ENCODE measurements around the gene BRD3. TPM values are rescaled to one million over a fixed set of nuclear protein-coding genes. Genes with fewer than 3 reads are reported as not detected.

BRD3 gene
- total and polyA plus RNA-seq, 12 donors, result 5.7 to 34.4 (median 28.9) TPM

- no peaks in the 10 kb centered on the region for H3K27me3 ChIP-seq
- peak within 1 kb of the TSS; percentile 26 to 81 (median 74) for H3K27ac ChIP-seq
- no peak for TF ChIP-seq CTCF (IDR thresholded peaks at IDR 0.05)
- WGBS, 2 donors, result 0 to 1% methylated on average over 25 to 43 of the region's 43 CpGs
- DNase-seq, result peak; percentile 96 to 97
- ATAC-seq, result peak; percentile 94 to 98 (median 96)
- H3K9me3 ChIP-seq, result no peaks in the 10 kb centered on the region
- peaks cover 0 to 16% (median 0%) of the 10 kb centered on the region in 9 donors for H3K36me3 ChIP-seq
- intact Hi-C loops (cut with DNase I), result loop anchor here in 3 of 10 donors (5.0 to 10.0 kb wide), 3 partner anchors 42 to 112 kb away; partner anchors contain the start of genes BRD3 (in 3 of the 3) and WDR5 (in 2 of the 3)
- H3K4me1 ChIP-seq, result peaks cover 3 to 18% (median 9%) of the 10 kb centered on the region in 9 donors
- peak within 1 kb of the TSS; percentile 78 to 98 (median 94) for H3K4me3 ChIP-seq
Measured at GRCh38 chr9:134024828-134025605, 42.8 kb downstream of the BRD3 start, which contains the start of gene BRD3OS. Gene BRD3OS, plus strand, starts transcription at chr9:134025481. Its CDS starts 1,267 bp downstream, at chr9:134026748.

- Histone ChIP-seq H3K27me3 (no peaks in the 10 kb centered on the region), H3K4me3 (peak overlapping the region in 8 of 10 donors; percentile 10 to 97 (median 45)), H3K9me3 (no peaks in the 10 kb centered on the region), H3K27ac (peak overlapping the region in 5 of 10 donors; percentile 2 to 58 (median 25)), H3K4me1 (peaks cover 3 to 18% (median 9%) of the 10 kb centered on the region in 9 donors), H3K36me3 (peaks cover 0 to 11% (median 0%) of the 10 kb centered on the region in 9 donors)
- no peak for DNase-seq
- TF ChIP-seq CTCF (IDR thresholded peaks at IDR 0.05), result no peak
- peak in 1 of 8 donors; percentile 3 for ATAC-seq
- WGBS, 2 donors, result 72 to 73% methylated on average over 4 of the region's 4 CpGs
- intact Hi-C loops (cut with DNase I), result loop anchor here in 1 of 10 donors (10.0 kb wide), 1 partner anchor 110 kb away; the partner anchor contains the start of gene WDR5
Measured at GRCh38 chr9:134024214-134024792, 43.5 kb downstream of the BRD3 start.

GRCh38 chr9:134014946-134015345, 52.9 kb downstream of the BRD3 start:
- no peak overlapping the region for H3K27ac ChIP-seq
- DNase-seq (no peak), ATAC-seq (no peak)
- intact Hi-C loops (cut with DNase I), result no loop called here
- no peak overlapping the region for H3K4me3 ChIP-seq
- peaks cover 0 to 12% (median 0%) of the 10 kb centered on the region in 11 donors for H3K9me3 ChIP-seq
- H3K27me3 ChIP-seq, result no peaks in the 10 kb centered on the region
- TF ChIP-seq CTCF (IDR thresholded peaks at IDR 0.05), result no peak
- no peaks in the 10 kb centered on the region for H3K36me3 ChIP-seq
- WGBS, 2 donors, result 95 to 96% methylated on average over 2 of the region's 2 CpGs
- peaks cover 0 to 6% (median 0%) of the 10 kb centered on the region in 9 donors for H3K4me1 ChIP-seq

GRCh38 chr9:134011401-134011800, 56.4 kb downstream of the BRD3 start:
- Histone ChIP-seq H3K4me1 (peaks cover 0 to 6% (median 0%) of the 10 kb centered on the region in 9 donors), H3K27ac (no peak overlapping the region), H3K4me3 (no peak overlapping the region), H3K36me3 (no peaks in the 10 kb centered on the region), H3K27me3 (peaks cover 0 to 4% (median 0%) of the 10 kb centered on the region in 7 donors), H3K9me3 (peaks cover 0 to 12% (median 0%) of the 10 kb centered on the region in 11 donors)
- intact Hi-C loops (cut with DNase I), result no loop called here
- TF ChIP-seq CTCF (IDR thresholded peaks at IDR 0.05), result no peak
- no peak for ATAC-seq
- DNase-seq, result no peak
- 90 to 94% methylated on average over 6 of the region's 6 CpGs for WGBS, 2 donors
